K562 (cell line): Measurements from ENCODE around the gene TBC1D7. TPM values are rescaled to one million over a fixed set of nuclear protein-coding genes. Genes with fewer than 3 reads are reported as not detected.
A peak's percentile ranks its signal among the peaks of the same experiment; 100 is the strongest.

ENCODE experiments used
- BACH1 ChIP-seq: fragments of 200-800 bp; sonication (Bioruptor generic); IDR thresholded peaks from 2 replicates; pipeline ENCODE4 v1.6.1; 2016; ENCODE audit warnings: missing genetic modification characterization, missing compliant biosample characterization
- ETS2 ChIP-seq: IDR thresholded peaks from 2 replicates; pipeline ENCODE4 v1.6.1; 2016; ENCODE audit warnings: borderline replicate concordance, missing genetic modification characterization, mild to moderate bottlenecking, moderate library complexity, missing compliant biosample characterization; ENCODE audit not compliant: poor library complexity, severe bottlenecking
- FOXM1 ChIP-seq, 2 experiments: fragments of 450-650 bp in 1 of 2; sonication (generic) in 1 of 2; formaldehyde crosslinking in 1 of 2; IDR thresholded peaks; 2 replicates each; pipeline versions ENCODE4 v1.6.1 to v1.9.0; 2017 to 2022; ENCODE audit warnings: low read depth in 2 of 2, mild to moderate bottlenecking in 2 of 2, missing genetic modification reagents in 1 of 2, moderate library complexity in 1 of 2
- HNRNPK ChIP-seq: fragments of 200-400 bp; formaldehyde crosslinking; IDR thresholded peaks from one replicate; pipeline ENCODE4 v1.6.1; 2018; ENCODE audit warnings: mild to moderate bottlenecking, low read depth, low read length; ENCODE audit not compliant: poor library complexity, severe bottlenecking
- IFI16 ChIP-seq: fragments of 250-450 bp; sonication (Bioruptor Pico); IDR thresholded peaks from 2 replicates; pipeline ENCODE4 v2.1.2; 2022; ENCODE audit warnings: mild to moderate bottlenecking, inconsistent platforms
- NFIX ChIP-seq: fragments of 250-450 bp; sonication (Bioruptor Pico); IDR thresholded peaks from 2 replicates; pipeline ENCODE4 v1.4.0; 2020; ENCODE audit warnings: low read depth, mild to moderate bottlenecking, moderate library complexity
- POU5F1 ChIP-seq: fragments of 150-350 bp; IDR thresholded peaks from 2 replicates; pipeline ENCODE4 v1.6.1; 2014; ENCODE audit warnings: borderline replicate concordance, low read length, low read depth, mild to moderate bottlenecking; ENCODE audit not compliant: partially characterized antibody
- RBM17 ChIP-seq: fragments of 200-400 bp; formaldehyde crosslinking; IDR thresholded peaks from 2 replicates; pipeline ENCODE4 v1.6.1; 2017; ENCODE audit warnings: low read depth, mild to moderate bottlenecking, low read length, borderline replicate concordance
- TRIM28 ChIP-seq: fragments of 450-650 bp; IDR thresholded peaks from 2 replicates; pipeline ENCODE4 v1.6.1; 2017
- ZNF324 ChIP-seq: fragments of 250-450 bp; sonication (Bioruptor Pico); IDR thresholded peaks from 2 replicates; pipeline ENCODE4 v1.4.0; 2020; ENCODE audit warnings: mild to moderate bottlenecking
- ZNF444 ChIP-seq: fragments of 250-450 bp; sonication (Bioruptor Pico); IDR thresholded peaks from 2 replicates; pipeline ENCODE4 v1.4.0; 2020; ENCODE audit warnings: mild to moderate bottlenecking, moderate library complexity
- polyA plus RNA-seq, 8 experiments: library from polyadenylated mRNA; depleted of rRNA in 4 of 8; stranded (reverse) in 5 of 8; unstranded in 3 of 8; fragments of >200 nt; fragmentation: Nextera tagmentation in 2 of 8; fragmentation: Illumina TruSeq in 1 of 8; extraction: Ambion mirVana in 2 of 8; extraction: Trizol in 1 of 8; gene quantifications; 2 replicates each; pipeline versions ENCODE4 v1.2.1 to v1.2.3, GENCODE V29; 2011 to 2014; ENCODE audit warnings: inconsistent platforms in 1 of 8, missing spikeins in 1 of 8
- total RNA-seq, 7 experiments: library from RNA; depleted of rRNA in 6 of 7; stranded (reverse); fragments of >200 nt in 6 of 7; fragmentation: Illumina TruSeq in 2 of 7; extraction: Trizol in 2 of 7; gene quantifications; 2 replicates each; pipeline versions ENCODE4 v1.2.1 to v1.2.3, GENCODE V29; 2011 to 2021; ENCODE audit warnings: low replicate concordance in 1 of 7
- TF ChIP-seq, protein P1 (sequence below), 2 experiments: fragments of 150-350 bp in 1 of 2; IDR thresholded peaks; 2 replicates each; pipeline ENCODE4 v1.6.1; 2012 to 2016; ENCODE audit warnings: low read depth in 2 of 2, low read length in 2 of 2, mild to moderate bottlenecking in 1 of 2, moderate library complexity in 1 of 2
- TF ChIP-seq, protein P2 (sequence below): fragments of 250-450 bp; sonication (Bioruptor Pico); IDR thresholded peaks from 2 replicates; pipeline ENCODE4 v1.8.0; 2021; ENCODE audit warnings: mild to moderate bottlenecking, moderate library complexity
- TF ChIP-seq, protein P3 (sequence below), 2 experiments: fragments of 450-650 bp; conservative IDR thresholded peaks; 2 replicates each; pipeline ENCODE4 v1.6.1; 2017; ENCODE audit warnings: mild to moderate bottlenecking in 2 of 2, moderate library complexity in 2 of 2
- TF ChIP-seq, protein P4 (sequence below): IDR thresholded peaks from 2 replicates; pipeline ENCODE4 v1.6.1; 2016; ENCODE audit warnings: missing genetic modification characterization, missing compliant biosample characterization

The TBC1D7 gene
- total and polyA plus RNA-seq, 9 of the 15 experiments (the other 6 are each of a cell fraction or from before 2014, with no cell fraction given): 49.4 to 107 (median 61.1) TPM

DNA sequence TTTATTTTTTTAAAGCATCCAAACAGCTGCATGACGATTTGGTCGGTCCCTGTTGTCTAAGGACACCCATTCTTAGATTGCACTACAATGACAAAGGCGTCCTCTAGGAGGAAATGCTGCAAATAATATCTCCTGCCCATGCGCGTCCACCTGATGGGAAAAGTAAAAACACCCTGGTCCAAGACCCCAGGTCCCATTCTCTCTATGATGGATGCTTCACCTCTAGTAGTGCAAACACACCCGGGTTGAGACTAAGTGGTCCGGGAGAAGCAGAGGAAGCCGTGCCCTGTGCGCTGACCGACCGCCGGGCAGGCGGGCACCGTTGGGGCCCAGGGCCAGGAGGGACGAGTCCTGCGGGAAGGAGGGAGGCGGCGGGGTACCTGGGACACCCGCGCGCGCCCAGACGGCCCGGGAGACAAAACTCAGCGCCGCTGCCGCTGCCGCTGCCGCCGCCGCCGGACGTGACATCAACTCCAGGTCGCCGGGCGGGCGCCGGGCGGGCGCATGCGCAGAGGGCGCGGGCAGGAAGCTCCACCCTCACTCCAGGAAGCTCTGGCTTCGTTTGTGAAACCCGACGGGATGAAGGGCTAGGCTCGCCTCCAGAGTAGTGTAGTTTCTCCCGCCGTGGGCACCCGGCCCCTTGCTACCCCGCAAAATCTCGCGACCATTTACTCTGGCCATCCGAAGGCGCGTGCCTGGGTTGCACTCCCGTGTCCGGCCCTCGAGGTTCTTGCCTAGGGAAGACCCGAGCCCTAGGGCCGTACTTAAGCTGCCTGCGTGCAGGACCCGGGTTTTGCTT lies at the start of gene TBC1D7 (continued):
- TF ChIP-seq, protein P1, sequence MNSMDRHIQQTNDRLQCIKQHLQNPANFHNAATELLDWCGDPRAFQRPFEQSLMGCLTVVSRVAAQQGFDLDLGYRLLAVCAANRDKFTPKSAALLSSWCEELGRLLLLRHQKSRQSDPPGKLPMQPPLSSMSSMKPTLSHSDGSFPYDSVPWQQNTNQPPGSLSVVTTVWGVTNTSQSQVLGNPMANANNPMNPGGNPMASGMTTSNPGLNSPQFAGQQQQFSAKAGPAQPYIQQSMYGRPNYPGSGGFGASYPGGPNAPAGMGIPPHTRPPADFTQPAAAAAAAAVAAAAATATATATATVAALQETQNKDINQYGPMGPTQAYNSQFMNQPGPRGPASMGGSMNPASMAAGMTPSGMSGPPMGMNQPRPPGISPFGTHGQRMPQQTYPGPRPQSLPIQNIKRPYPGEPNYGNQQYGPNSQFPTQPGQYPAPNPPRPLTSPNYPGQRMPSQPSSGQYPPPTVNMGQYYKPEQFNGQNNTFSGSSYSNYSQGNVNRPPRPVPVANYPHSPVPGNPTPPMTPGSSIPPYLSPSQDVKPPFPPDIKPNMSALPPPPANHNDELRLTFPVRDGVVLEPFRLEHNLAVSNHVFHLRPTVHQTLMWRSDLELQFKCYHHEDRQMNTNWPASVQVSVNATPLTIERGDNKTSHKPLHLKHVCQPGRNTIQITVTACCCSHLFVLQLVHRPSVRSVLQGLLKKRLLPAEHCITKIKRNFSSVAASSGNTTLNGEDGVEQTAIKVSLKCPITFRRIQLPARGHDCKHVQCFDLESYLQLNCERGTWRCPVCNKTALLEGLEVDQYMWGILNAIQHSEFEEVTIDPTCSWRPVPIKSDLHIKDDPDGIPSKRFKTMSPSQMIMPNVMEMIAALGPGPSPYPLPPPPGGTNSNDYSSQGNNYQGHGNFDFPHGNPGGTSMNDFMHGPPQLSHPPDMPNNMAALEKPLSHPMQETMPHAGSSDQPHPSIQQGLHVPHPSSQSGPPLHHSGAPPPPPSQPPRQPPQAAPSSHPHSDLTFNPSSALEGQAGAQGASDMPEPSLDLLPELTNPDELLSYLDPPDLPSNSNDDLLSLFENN (IDR thresholded peaks at IDR 0.05; ENCODE audit: low read depth in 2 of 2, low read length in 2 of 2): no peak; a peak in 1 of 4 replicates
- TF ChIP-seq, protein P2, sequence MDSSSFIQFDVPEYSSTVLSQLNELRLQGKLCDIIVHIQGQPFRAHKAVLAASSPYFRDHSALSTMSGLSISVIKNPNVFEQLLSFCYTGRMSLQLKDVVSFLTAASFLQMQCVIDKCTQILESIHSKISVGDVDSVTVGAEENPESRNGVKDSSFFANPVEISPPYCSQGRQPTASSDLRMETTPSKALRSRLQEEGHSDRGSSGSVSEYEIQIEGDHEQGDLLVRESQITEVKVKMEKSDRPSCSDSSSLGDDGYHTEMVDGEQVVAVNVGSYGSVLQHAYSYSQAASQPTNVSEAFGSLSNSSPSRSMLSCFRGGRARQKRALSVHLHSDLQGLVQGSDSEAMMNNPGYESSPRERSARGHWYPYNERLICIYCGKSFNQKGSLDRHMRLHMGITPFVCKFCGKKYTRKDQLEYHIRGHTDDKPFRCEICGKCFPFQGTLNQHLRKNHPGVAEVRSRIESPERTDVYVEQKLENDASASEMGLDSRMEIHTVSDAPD (CRISPR knock-in tag): no peak
- no peak for TF ChIP-seq TRIM28
- no peak for TF ChIP-seq POU5F1
- peak; percentile 46; the same call in 1 of the 2 replicates for TF ChIP-seq ZNF324 (CRISPR knock-in tag)
- TF ChIP-seq, protein P3, sequence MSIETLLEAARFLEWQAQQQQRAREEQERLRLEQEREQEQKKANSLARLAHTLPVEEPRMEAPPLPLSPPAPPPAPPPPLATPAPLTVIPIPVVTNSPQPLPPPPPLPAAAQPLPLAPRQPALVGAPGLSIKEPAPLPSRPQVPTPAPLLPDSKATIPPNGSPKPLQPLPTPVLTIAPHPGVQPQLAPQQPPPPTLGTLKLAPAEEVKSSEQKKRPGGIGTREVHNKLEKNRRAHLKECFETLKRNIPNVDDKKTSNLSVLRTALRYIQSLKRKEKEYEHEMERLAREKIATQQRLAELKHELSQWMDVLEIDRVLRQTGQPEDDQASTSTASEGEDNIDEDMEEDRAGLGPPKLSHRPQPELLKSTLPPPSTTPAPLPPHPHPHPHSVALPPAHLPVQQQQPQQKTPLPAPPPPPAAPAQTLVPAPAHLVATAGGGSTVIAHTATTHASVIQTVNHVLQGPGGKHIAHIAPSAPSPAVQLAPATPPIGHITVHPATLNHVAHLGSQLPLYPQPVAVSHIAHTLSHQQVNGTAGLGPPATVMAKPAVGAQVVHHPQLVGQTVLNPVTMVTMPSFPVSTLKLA (conservative IDR thresholded peaks at IDR 0.05): peak; percentile 32 to 70; a peak in 2 of 4 replicates
- TF ChIP-seq HNRNPK: no peak
- no peak for TF ChIP-seq NFIX
- no peak for TF ChIP-seq IFI16 (CRISPR knock-in tag)
- no peak for TF ChIP-seq BACH1 (tag)
- no peak for TF ChIP-seq ZNF444 (CRISPR knock-in tag)
- TF ChIP-seq, protein P4, sequence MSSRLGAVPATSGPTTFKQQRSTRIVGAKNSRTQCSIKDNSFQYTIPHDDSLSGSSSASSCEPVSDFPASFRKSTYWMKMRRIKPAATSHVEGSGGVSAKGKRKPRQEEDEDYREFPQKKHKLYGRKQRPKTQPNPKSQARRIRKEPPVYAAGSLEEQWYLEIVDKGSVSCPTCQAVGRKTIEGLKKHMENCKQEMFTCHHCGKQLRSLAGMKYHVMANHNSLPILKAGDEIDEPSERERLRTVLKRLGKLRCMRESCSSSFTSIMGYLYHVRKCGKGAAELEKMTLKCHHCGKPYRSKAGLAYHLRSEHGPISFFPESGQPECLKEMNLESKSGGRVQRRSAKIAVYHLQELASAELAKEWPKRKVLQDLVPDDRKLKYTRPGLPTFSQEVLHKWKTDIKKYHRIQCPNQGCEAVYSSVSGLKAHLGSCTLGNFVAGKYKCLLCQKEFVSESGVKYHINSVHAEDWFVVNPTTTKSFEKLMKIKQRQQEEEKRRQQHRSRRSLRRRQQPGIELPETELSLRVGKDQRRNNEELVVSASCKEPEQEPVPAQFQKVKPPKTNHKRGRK (tag): no peak
- no peak for TF ChIP-seq RBM17
- TF ChIP-seq FOXM1 (IDR thresholded peaks at IDR 0.05; ENCODE audit: low read depth): no peak
- TF ChIP-seq FOXM1 (CRISPR knock-in tag; IDR thresholded peaks at IDR 0.05; ENCODE audit: low read depth): peak; percentile 75; the same call in 1 of the 2 replicates
- TF ChIP-seq ETS2: no peak
